Spleen (tissue), 7 donors: ENCODE results near the gene TTLL9.

Experiments used
- CTCF ChIP-seq, 11 experiments: fragments of 200-600 bp in 7 of 11; fragments of 450-650 bp in 4 of 11; sonication (generic) in 4 of 11; IDR thresholded peaks in 8 of 11; conservative IDR thresholded peaks in 3 of 11; 1 replicate in 7 of 11; 2 replicates in 4 of 11; pipeline versions ENCODE4 v1.4.0 to v1.8.0; 2016 to 2021; ENCODE audit warnings: antibody characterized with exemption in 11 of 11, inconsistent platforms in 4 of 11, mild to moderate bottlenecking in 1 of 11
- POLR2A ChIP-seq, 3 donors: fragments of 450-650 bp; IDR thresholded peaks; one replicate each; pipeline ENCODE4 v1.5.1; 2017; ENCODE audit warnings: antibody characterized with exemption in 3 of 3, mild to moderate bottlenecking in 1 of 3
- donor health status: DM: no; HTN: no; CAD: no; lungs with moderate emphysema.
- donor health status: DM: no; HTN: no; CAD: no.
- donor health status: DM: no; HTN: no; CAD: no.

DNA sequence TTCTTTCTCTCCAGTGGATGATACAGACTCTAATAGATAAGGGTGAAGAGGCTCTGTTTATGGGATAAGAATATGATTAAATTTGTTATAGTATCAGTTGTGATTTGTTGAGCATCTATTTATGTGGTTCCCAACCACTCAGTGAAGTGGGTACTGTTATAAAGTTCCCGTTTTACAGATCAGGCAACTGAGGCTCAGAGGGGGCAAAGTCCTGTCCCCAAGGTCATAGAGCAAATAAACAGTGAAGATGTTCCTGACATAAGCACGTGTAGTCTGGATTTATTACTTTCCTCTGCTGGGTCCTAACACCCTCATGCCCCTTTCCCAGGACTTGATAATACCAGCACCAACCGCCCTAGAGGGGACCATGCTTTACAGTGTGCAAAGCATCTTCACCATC, 4.2 kb upstream of the TTLL9 start:
- TF ChIP-seq CTCF (IDR thresholded peaks at IDR 0.05 in 8 of 11, conservative IDR thresholded peaks at IDR 0.05 in 3 of 11) (no peak), POLR2A (IDR thresholded peaks at IDR 0.05) (no peak)
